C4-2B (cell line): ENCODE results near the gene CARM1.

Experiments used
- CTCF ChIP-seq: fragments of 450-650 bp; conservative IDR thresholded peaks from 2 replicates; pipeline ENCODE4 v1.5.1; 2017; ENCODE audit warnings: mild to moderate bottlenecking
- ZFX ChIP-seq: fragments of 450-650 bp; IDR thresholded peaks from 2 replicates; pipeline ENCODE4 v1.6.1; 2017

DNA sequence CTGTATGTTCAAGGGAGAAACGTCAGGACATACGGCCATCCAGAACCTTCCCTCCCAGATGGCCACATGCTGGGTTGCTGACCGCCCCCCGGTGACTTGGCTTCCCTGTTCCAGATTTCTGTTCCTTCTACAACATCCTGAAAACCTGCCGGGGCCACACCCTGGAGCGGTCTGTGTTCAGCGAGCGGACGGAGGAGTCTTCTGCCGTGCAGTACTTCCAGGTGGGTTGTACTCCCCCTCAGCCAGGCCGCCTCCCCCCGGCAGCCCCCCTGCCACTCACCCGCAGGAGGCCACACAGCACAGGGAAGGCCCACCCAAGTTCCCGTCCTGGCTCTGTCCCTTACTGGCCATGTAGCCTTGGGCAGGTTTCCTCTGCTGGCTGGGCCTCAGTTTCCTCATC, 36.6 kb downstream of the CARM1 start:
- no peak for TF ChIP-seq CTCF
- no peak for TF ChIP-seq ZFX
